GM23248 (cell line): ENCODE data around the gene ACSS1. TPM values are rescaled to one million over a fixed set of nuclear protein-coding genes. Genes with fewer than 3 reads are reported as not detected.
A peak's percentile ranks its signal among the peaks of the same experiment; 100 is the strongest.

ENCODE experiments used
- DNase-seq: peaks from one replicate; pipeline ENCODE4 v3.0.0-alpha.2; 2015
- H2AFZ ChIP-seq: fragments of 200-600 bp; sonication (generic); 2 replicates; pipeline ENCODE4 v1.6.1; 2016; ENCODE audit warnings: antibody characterized with exemption
- H3F3A ChIP-seq: fragments of 200-600 bp; sonication (generic); 2 replicates; pipeline ENCODE4 v1.6.1; 2016; ENCODE audit warnings: mild to moderate bottlenecking, antibody characterized with exemption, mixed run types; ENCODE audit not compliant: insufficient read depth
- H3K27ac ChIP-seq: fragments of 200-600 bp; sonication (generic); 2 replicates; pipeline ENCODE4 v1.5.1; 2016; ENCODE audit warnings: mild to moderate bottlenecking
- H3K27me3 ChIP-seq: fragments of 200-600 bp; sonication (generic); replicated peaks from 2 replicates; pipeline ENCODE4 v1.6.1; 2016; ENCODE audit warnings: mild to moderate bottlenecking; ENCODE audit not compliant: insufficient read depth
- H3K36me3 ChIP-seq: fragments of 200-600 bp; sonication (generic); 2 replicates; pipeline ENCODE4 v1.6.1; 2016; ENCODE audit warnings: low read depth, mild to moderate bottlenecking
- H3K4me1 ChIP-seq: fragments of 200-600 bp; sonication (generic); 2 replicates; pipeline ENCODE4 v1.6.1; 2016; ENCODE audit warnings: mild to moderate bottlenecking; ENCODE audit not compliant: insufficient read depth
- H3K4me2 ChIP-seq: fragments of 200-600 bp; sonication (generic); one replicate; pipeline ENCODE4 v1.6.1; 2016; ENCODE audit warnings: mild to moderate bottlenecking; ENCODE audit not compliant: unreplicated experiment
- H3K4me3 ChIP-seq: fragments of 200-600 bp; sonication (generic); 2 replicates; pipeline ENCODE4 v1.5.1; 2016; ENCODE audit warnings: mild to moderate bottlenecking
- H3K79me2 ChIP-seq: fragments of 200-600 bp; sonication (generic); 2 replicates; pipeline ENCODE4 v1.6.1; 2016; ENCODE audit warnings: mild to moderate bottlenecking; ENCODE audit not compliant: insufficient read depth
- H3K9ac ChIP-seq: fragments of 200-600 bp; sonication (generic); 2 replicates; pipeline ENCODE4 v1.6.1; 2016; ENCODE audit warnings: mild to moderate bottlenecking
- H3K9me2 ChIP-seq: fragments of 200-600 bp; sonication (generic); 2 replicates; pipeline ENCODE4 v1.6.1; 2016; ENCODE audit warnings: mixed run types, mild to moderate bottlenecking, moderate library complexity; ENCODE audit not compliant: insufficient read depth
- H3K9me3 ChIP-seq: fragments of 200-600 bp; sonication (generic); one replicate; pipeline ENCODE4 v1.6.1; 2017; ENCODE audit warnings: low read depth
- H4K20me1 ChIP-seq: fragments of 200-600 bp; sonication (generic); 2 replicates; pipeline ENCODE4 v1.6.0; 2016; ENCODE audit not compliant: insufficient read depth
- EZH2 ChIP-seq: fragments of 200-600 bp; sonication (generic); IDR thresholded peaks from 2 replicates; pipeline ENCODE4 v1.6.1; 2018; ENCODE audit warnings: antibody characterized with exemption, mild to moderate bottlenecking; ENCODE audit not compliant: insufficient read depth, poor library complexity, severe bottlenecking
- EZH2phosphoT487 ChIP-seq: fragments of 200-600 bp; sonication (generic); IDR thresholded peaks from 2 replicates; pipeline ENCODE4 v1.6.1; 2018; ENCODE audit warnings: antibody characterized with exemption, moderate library complexity, mild to moderate bottlenecking, low read depth; ENCODE audit not compliant: insufficient read depth
- WGBS, 2 experiments: methylation state at CpG; one replicate each; pipeline ENCODE4 v1.1.6; 2015 to 2017; ENCODE audit warnings: low lambda C conversion rate in 2 of 2, low coverage in 1 of 2; ENCODE audit errors: missing lambda C conversion rate in 2 of 2; 5-methylcytosine and 5-hydroxymethylcytosine counted together
- in situ Hi-C: fragments of 300-500 bp; cut with MboI; formaldehyde crosslinking; loops from 2 replicates; pipeline ENCODE4 v1.15.0; 2020
- polyA plus RNA-seq: library from polyadenylated mRNA; unstranded; fragments of >200 nt; fragmentation: Nextera tagmentation; extraction: Ambion mirVana; gene quantifications from 2 replicates; pipeline ENCODE4 v1.2.1, GENCODE V29; 2016
- total RNA-seq: library from RNA; depleted of rRNA; stranded (reverse); fragments of >200 nt; shearing (Covaris generic); gene quantifications from 2 replicates; pipeline ENCODE4 v1.2.3, GENCODE V29; 2014

The ACSS1 gene
- total and polyA plus RNA-seq, 2 experiments from 2014 or later, result 0.94 to 1.1 TPM

DNA sequence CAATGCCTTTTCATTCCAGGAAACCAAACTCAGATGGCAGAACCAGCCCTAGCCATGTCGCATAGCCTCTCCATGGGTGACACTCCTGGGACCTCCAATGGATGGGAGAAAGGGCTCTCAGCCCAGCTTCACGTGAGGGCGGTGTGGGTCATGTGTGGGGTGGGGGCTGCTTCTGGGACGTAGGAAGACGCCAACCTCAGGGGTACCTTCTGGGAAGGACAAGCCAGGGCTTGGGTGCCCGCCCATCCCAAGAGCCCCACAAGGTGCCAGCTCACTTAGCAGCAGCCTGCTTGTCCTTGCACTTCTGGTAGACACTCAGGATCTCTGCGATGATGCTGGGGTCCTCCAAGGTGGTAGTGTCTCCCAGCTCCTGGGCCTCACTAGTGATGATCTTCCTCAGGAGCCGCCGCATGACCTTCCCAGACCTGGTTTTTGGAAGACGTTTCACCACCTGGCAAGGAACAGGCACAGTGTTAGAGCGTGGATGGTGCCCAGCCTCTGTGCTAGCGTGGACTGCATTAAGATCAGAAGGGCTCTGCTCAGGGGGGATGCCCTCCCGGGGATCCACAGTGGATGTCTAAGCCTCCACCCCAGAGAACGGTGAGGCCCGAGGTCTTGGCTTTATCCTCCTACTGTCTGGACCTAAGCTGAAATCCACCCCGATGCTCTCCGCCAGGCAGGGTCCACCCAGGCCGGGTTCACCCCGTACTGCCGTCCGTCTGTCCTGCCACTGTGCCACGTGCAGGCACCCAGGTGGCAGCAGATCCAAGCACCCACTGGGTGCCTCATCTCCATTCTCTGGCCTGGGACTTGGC, 50.2 kb downstream of the ACSS1 start:
- Histone ChIP-seq H3K4me1 (no peaks in the 10 kb centered on the region), H3K79me2 (no peaks in the 10 kb centered on the region), H3K9me3 (no peaks in the 10 kb centered on the region), H2AFZ (no peak overlapping the region), H4K20me1 (no peaks in the 10 kb centered on the region), H3K27me3 (no peaks in the 10 kb centered on the region), H3K27ac (no peak overlapping the region), H3F3A (no peaks in the 10 kb centered on the region), H3K9me2 (no peaks in the 10 kb centered on the region), H3K9ac (no peak overlapping the region), H3K4me2 (no peak overlapping the region), H3K36me3 (no peaks in the 10 kb centered on the region), H3K4me3 (no peak overlapping the region)
- no peak for TF ChIP-seq EZH2phosphoT487
- TF ChIP-seq EZH2, result no peak
- DNase-seq, result no peak
- WGBS, 2 experiments, result 89 to 90% methylated on average over 21 to 22 of the region's 22 CpGs
- in situ Hi-C loops, result loop anchor here (25.0 kb wide), 1 partner anchor 680 kb away; the partner anchor contains the start of gene ZNF337

DNA sequence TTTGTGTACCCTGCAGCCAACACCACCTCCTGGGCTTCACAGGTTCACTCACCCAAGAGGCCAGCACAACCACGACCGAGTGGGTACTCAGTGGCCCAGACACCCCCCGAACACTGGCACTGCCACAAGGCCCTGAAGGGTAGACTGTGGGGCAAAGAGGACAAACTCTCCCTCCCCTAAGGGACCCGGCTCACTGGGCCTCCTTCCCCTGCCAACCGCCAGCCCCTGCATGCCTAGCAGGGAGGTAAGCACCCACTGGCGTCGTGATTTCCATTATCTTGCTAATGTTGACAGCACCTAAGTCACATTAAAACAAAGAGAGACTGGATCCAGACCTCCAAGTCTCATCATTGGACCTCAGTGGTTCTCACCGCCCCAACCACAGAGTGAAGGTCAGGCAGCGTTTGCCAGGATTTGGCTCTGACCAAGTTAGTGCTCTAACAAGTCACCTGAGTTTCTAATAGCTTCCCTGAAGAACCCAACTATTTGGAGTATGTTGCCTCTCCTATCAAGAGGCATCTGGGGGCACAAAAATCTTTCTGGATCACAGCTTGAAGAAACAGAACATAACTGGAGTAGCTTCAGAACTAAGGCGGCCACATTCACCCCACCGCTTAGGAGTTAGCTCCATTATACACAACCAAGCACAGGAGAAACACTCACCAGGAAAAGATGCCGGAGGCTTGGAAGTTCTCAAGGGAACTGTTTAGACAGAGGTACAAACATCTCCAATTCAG, 51.3 kb downstream of the ACSS1 start:
- no peaks in the 10 kb centered on the region for H3K36me3 ChIP-seq
- no peak overlapping the region for H3K27ac ChIP-seq
- no peak overlapping the region for H3K4me2 ChIP-seq
- no peak overlapping the region for H3K4me3 ChIP-seq
- WGBS, 2 experiments, result 81% methylated on average over 12 of the region's 12 CpGs
- H3K79me2 ChIP-seq, result no peaks in the 10 kb centered on the region
- no peaks in the 10 kb centered on the region for H4K20me1 ChIP-seq
- H3K27me3 ChIP-seq, result no peaks in the 10 kb centered on the region
- no peak for TF ChIP-seq EZH2
- TF ChIP-seq EZH2phosphoT487, result no peak
- H3K9ac ChIP-seq, result no peak overlapping the region
- no peaks in the 10 kb centered on the region for H3K9me3 ChIP-seq
- in situ Hi-C loops, result loop anchor here (25.0 kb wide), 1 partner anchor 681 kb away; the partner anchor contains the start of gene ZNF337
- no peaks in the 10 kb centered on the region for H3F3A ChIP-seq
- H3K9me2 ChIP-seq, result no peaks in the 10 kb centered on the region
- no peak for DNase-seq
- no peak overlapping the region for H2AFZ ChIP-seq
- H3K4me1 ChIP-seq, result no peaks in the 10 kb centered on the region

DNA sequence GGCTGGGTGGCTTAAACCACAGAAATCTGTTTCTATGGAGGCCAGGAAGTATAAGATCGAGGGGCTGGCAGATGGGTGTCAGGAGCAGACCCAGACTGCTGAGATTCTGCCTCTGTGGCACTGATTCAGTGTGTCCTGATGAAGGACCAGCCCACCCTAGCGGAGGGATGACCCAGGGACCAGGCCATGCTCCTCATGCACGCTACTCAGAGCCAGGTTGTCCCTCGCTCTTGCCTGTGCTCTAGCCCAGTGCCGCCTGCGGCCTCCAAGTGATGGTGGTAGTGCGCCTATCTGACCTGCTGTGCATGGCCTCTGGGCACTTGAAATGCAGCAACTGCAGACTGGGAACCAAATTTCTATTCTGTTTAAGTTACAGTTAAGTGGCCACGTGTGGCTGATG, 52.3 kb downstream of the ACSS1 start:
- peaks cover 4% of the 10 kb centered on the region for H3K4me1 ChIP-seq
- no peaks in the 10 kb centered on the region for H3K9me2 ChIP-seq
- TF ChIP-seq EZH2, result no peak
- no peak for TF ChIP-seq EZH2phosphoT487
- H3K9me3 ChIP-seq, result no peaks in the 10 kb centered on the region
- H3K36me3 ChIP-seq, result no peaks in the 10 kb centered on the region
- H3K4me2 ChIP-seq, result no peak overlapping the region
- H3F3A ChIP-seq, result peaks cover 5% of the 10 kb centered on the region; the same call in 1 of the 2 replicates
- H3K4me3 ChIP-seq, result no peak overlapping the region
- no peaks in the 10 kb centered on the region for H3K27me3 ChIP-seq
- H2AFZ ChIP-seq, result no peak overlapping the region
- DNase-seq, result no peak
- WGBS, 2 experiments, result 88% methylated on average over 8 of the region's 8 CpGs
- H3K9ac ChIP-seq, result no peak overlapping the region
- H3K79me2 ChIP-seq, result no peaks in the 10 kb centered on the region
- in situ Hi-C loops, result loop anchor here (25.0 kb wide), 1 partner anchor 682 kb away; the partner anchor contains the start of gene ZNF337
- H3K27ac ChIP-seq, result no peak overlapping the region
- no peaks in the 10 kb centered on the region for H4K20me1 ChIP-seq

DNA sequence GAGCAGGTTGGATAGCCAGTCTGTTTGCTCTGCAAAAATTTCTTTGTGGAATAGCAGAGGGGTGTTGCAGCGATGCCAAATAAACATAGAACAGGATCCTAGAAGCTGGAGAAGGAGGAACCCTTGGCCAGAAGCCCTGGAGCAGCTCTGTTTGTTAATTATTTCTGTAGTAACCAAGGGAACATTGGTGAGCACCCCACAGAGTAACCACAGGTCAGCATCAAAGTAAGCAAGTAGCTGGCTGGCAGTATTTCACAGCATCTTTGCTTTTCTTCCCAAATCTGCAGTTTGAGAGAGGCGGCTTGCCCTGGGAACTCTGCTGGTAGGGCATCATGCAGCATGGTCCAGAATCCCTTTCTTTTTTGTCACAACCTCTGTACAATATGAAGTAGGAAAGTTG, 52.7 kb downstream of the ACSS1 start:
- 48 to 55% methylated on average over 2 of the region's 2 CpGs for WGBS, 2 experiments
- H3K4me3 ChIP-seq, result no peak overlapping the region
- no peaks in the 10 kb centered on the region for H3K27me3 ChIP-seq
- H4K20me1 ChIP-seq, result no peaks in the 10 kb centered on the region
- DNase-seq, result peak; percentile 31
- peaks cover 5% of the 10 kb centered on the region for H3K4me1 ChIP-seq
- H3K36me3 ChIP-seq, result no peaks in the 10 kb centered on the region
- no peak overlapping the region for H3K9ac ChIP-seq
- peaks cover 5% of the 10 kb centered on the region for H3F3A ChIP-seq
- no peak overlapping the region for H2AFZ ChIP-seq
- no peaks in the 10 kb centered on the region for H3K9me3 ChIP-seq
- no peaks in the 10 kb centered on the region for H3K9me2 ChIP-seq
- TF ChIP-seq EZH2phosphoT487, result no peak
- TF ChIP-seq EZH2, result no peak
- H3K4me2 ChIP-seq, result no peak overlapping the region
- in situ Hi-C loops, result loop anchor here (25.0 kb wide), 1 partner anchor 682 kb away; the partner anchor contains the start of gene ZNF337
- no peak overlapping the region for H3K27ac ChIP-seq
- no peaks in the 10 kb centered on the region for H3K79me2 ChIP-seq
